Adrenal gland (tissue), 5 donors: ENCODE measurements around the gene RASL10B.

Source experiments
- CTCF ChIP-seq, 6 experiments: fragments of 450-650 bp in 4 of 6; fragments of 200-600 bp in 2 of 6; sonication (generic) in 1 of 6; IDR thresholded peaks; 1 replicate in 5 of 6; 2 replicates in 1 of 6; pipeline versions ENCODE4 v1.5.1 to v1.8.0; 2016 to 2021; ENCODE audit warnings: antibody characterized with exemption in 6 of 6, mild to moderate bottlenecking in 2 of 6, moderate library complexity in 1 of 6
- POLR2A ChIP-seq, 2 donors: fragments of 450-650 bp; IDR thresholded peaks; one replicate each; pipeline ENCODE4 v1.6.1; 2017; ENCODE audit warnings: antibody characterized with exemption in 2 of 2, mild to moderate bottlenecking in 2 of 2, moderate library complexity in 1 of 2
- donor health status: DM: no; HTN: no; CAD: no.

- TF ChIP-seq CTCF (IDR thresholded peaks at IDR 0.05) = no peak
- no peak for TF ChIP-seq POLR2A (IDR thresholded peaks at IDR 0.05)
These were observed 9.8 kb downstream of the RASL10B start for GRCh38 chr17:35740997-35741931.
